Urothelium cell line (cell line): Measurements from ENCODE around the gene MIAT.
"Not testable (repeated sequence)": the region's sequence is repeated elsewhere in the genome, so short reads cannot be mapped to it uniquely, and the experiment has no call there.

ENCODE experiments used
- DNase-seq: peaks from one replicate; pipeline ENCODE4 v3.0.0; 2011; ENCODE audit warnings: low spot score, mixed read lengths
- FAIRE-seq: peaks from 2 replicates; lab custom pipeline; 2011; peaks lifted over from hg19 to GRCh38; lab: Jason Lieb, UNC

The MIAT gene

GRCh38 chr22:26656891-26657851, at the start of gene MIAT:
Gene MIAT, plus strand, starts transcription at chr22:26657588.
- FAIRE-seq (no peak), DNase-seq (no peak)

- no peak for FAIRE-seq
These were observed 49.3 kb upstream of the MIAT start for GRCh38 chr22:26608129-26608528.

GRCh38 chr22:26609287-26609686, 48.1 kb upstream of the MIAT start:
- peak; percentile 100 for FAIRE-seq
- DNase-seq, result no peak

More at GRCh38 chr22:26608129-26608528, 49.3 kb upstream of the MIAT start:
- no peak for DNase-seq

GRCh38 chr22:26610072-26610958, 47.1 kb upstream of the MIAT start:
- peak; percentile 99 for DNase-seq
- no peak for FAIRE-seq

- no peak for DNase-seq
These were observed 46.4 kb upstream of the MIAT start for GRCh38 chr22:26610996-26611395.

DNA sequence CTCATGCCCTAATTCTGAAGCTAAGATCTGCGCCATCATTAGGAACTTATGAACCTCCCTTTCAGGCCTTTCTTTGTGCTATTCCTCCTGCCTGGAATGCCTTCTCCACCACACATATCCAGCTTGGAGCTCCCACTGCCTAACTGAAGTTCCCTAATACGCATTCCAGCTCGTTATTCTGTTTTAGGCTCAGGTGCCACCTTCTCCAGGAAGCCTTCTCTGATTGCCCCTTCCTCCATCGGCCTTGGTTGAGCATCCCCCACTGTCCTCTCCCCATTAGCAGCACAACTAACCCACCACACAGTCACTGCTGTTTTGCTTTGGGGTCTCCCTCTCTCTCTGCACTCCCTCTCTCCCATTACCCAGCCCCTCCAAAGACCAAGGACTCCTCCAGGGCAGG, 44.7 kb upstream of the MIAT start:
- FAIRE-seq, result peak; percentile 91
- DNase-seq, result no peak

More at GRCh38 chr22:26610996-26611395, 46.4 kb upstream of the MIAT start:
- no peak for FAIRE-seq

- not testable (repeated sequence) for DNase-seq, FAIRE-seq
These were observed 43.6 kb upstream of the MIAT start for GRCh38 chr22:26613753-26614152.

- DNase-seq, result no peak
- FAIRE-seq, result peak; percentile 30
These were observed 43.1 kb upstream of the MIAT start for GRCh38 chr22:26614322-26614721.

GRCh38 chr22:26615149-26615548, 42.2 kb upstream of the MIAT start:
- DNase-seq, result no peak
- peak; percentile 85 for FAIRE-seq

DNA sequence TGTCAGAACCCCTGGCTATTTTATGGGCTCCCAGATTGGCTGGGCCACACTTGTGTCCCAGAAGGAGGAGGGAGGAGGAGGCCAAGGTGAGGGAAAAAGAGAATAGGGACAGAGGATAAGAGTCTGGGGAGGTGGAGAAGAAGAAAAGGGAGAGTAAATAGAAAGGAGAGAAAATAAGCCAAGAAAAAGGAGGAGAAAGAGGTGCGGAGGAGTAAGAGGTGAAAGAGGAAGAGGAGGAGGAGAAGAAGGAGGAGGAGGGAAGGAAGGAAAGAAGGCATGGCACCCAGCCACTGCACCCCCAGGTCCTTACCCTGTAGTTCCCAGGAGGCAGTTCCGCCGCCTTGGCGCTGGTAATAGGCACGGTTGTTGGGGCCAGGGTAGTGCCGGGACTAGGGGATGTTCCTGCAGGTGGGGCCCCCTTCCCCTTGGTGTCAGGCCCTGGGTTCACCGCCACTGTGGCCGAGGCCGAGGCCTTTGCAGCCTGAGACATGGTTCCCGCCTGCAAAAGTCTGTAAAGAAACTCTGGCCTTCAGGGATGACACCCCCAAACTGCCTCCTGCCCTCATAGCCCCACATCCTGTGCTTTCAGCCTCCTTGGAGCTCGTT, 41.5 kb upstream of the MIAT start:
- FAIRE-seq (peak; percentile 32), DNase-seq (no peak)

- FAIRE-seq (no peak), DNase-seq (no peak)
These were observed 40.7 kb upstream of the MIAT start for GRCh38 chr22:26616650-26617049.

DNA sequence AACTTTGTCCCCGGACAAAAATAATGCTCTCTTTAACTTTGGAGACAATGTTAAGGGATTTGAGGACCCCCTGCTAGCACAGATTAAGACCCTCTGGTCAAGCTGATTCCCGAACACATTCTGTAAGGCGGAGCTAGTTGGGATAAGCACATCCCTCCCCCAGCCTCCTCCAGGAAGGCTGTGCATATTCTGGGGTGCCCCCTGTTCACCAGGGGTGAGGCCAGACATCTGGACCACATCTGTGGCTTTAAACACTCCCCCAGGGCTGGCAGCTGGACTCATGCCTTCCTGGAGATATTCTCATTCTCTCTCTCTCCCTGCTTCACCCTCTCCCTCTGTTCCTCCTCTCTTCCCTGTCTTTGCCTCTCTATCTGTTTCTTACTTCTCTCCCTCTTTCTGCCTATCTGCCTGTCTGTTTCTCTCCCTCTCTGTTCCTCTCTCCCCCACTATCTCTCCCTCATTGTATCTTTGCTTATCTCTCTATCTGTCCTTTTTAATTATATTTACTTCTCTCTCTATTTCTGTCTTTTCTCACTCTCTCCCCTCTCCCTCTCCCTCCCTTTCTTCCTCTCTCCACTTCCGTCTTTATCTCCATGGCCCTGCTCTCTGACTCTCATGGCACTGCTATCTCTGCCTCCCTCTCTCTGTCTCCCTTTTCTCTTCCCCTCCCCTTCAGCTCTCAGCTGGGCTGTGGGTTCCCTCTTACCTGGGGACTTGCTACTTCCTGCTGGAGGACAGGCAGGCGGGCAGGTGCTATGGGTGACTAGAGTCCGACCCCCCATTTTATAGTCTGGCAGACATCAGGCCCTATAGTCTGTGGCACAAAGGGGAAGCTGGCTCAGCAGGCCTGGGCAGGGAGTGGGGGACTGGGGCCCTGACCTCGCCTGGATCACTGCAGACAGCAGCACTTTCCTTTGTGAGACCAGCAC, 39.9 kb upstream of the MIAT start, which contains the start of gene CRYBB1:
Gene CRYBB1, minus strand, starts transcription at position 757 of the 929 bp plus-strand sequence. CDS start 1,708 bp downstream, outside the sequence.
- peak; percentile 98 for FAIRE-seq
- no peak for DNase-seq

GRCh38 chr22:26618455-26618854, 38.9 kb upstream of the MIAT start:
- peak; percentile 37 for FAIRE-seq

GRCh38 chr22:26619510-26619909, 37.9 kb upstream of the MIAT start:
- DNase-seq (peak; percentile 74), FAIRE-seq (no peak)

More at GRCh38 chr22:26618455-26618854, 38.9 kb upstream of the MIAT start:
- DNase-seq, result no peak

DNA sequence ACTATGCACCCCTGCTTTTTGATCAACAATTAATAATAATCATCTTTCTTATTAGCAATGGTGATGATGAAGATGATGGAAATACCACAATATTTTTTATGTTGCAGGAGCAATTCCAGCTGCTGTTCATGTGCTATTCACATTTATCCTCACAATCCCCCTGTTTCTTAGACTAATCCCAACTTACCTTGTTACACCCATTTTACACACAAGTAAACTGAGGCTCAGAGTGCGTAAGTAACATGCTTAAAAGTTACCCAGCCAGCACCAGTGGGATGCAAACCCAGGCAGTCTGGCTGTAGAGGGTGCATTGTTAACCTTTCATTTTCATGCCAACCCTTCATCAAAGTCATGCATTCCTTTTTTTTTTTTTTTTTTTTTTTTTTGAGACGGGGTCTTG, 37.2 kb upstream of the MIAT start:
- FAIRE-seq (no peak), DNase-seq (no peak)

- no peak for FAIRE-seq
- no peak for DNase-seq
These were observed 35.7 kb upstream of the MIAT start, which contains the start of gene CRYBA4 for GRCh38 chr22:26621663-26622062. Gene CRYBA4, plus strand, starts transcription at chr22:26621963. Its CDS starts 634 bp downstream, at chr22:26622597.

DNA sequence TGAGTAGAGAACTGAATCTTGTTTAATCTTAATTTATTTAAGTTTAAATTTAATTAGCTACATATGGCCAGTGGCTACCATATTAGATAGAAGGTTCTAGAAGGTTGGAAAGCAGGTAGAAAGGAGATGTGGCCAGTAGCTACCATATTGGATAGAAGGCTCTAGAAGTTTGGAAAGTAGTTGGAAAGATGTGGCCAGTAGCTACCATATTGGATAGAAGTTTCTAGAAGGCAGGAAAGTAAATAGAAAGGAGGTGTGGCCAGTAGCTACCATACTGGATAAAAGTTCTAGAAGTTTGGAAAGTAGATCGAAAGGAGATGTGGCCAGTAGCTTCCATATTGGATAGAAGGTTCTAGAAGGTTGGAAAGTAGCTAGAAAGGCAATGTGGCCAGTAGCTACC, 33.4 kb upstream of the MIAT start:
- DNase-seq (no peak), FAIRE-seq (no peak)

- no peak for DNase-seq
- no peak for FAIRE-seq
These were observed 32.6 kb upstream of the MIAT start for GRCh38 chr22:26624803-26625202.

DNA sequence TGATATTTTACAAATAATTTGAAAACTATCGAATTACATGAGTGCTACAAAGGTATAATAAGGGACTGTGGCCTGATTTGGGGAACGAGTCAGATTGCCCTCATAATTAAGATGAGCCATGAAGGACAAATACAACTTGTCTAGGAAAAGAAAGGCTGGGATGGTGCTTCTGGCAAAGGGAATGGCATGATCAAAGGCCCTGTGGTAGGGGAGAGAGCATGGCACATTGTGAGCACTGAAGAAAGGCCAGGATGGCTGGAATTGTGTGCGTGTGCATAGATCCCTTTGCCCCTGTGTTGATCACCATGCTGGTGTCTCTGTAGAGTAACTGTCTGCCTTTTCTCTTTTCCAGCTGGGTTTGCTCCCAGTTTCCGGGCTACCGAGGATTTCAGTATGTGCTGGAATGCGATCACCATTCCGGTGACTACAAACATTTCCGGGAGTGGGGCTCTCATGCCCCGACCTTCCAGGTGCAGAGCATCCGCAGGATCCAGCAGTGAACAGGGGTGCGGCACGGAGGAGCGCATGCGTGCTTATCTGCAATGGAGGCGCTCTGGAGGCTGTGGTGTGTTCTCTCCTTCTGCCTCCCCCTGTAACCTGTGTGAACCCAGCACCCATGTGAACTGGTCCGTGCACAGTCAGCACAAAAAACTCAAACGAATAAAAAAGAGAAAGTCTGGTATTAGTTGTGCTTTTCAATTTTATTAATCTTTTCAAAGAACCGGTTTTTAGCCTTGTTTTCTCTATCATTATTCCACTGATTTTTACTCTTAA, 27.2 kb upstream of the MIAT start:
- peak; percentile 69 for FAIRE-seq

More for the DNA sequence above, 27.2 kb upstream of the MIAT start:
- no peak for DNase-seq
